PC-9 (cell line): ENCODE data around the gene TAS2R50.

Experiments
- EZH2 ChIP-seq: fragments of 200-600 bp; sonication (generic); IDR thresholded peaks from 2 replicates; pipeline ENCODE4 v1.8.0; 2017; ENCODE audit warnings: antibody characterized with exemption, low read depth
- TF ChIP-seq, protein P1 (sequence below): fragments of 200-600 bp; sonication (generic); conservative IDR thresholded peaks from 2 replicates; pipeline ENCODE4 v1.6.1; 2017; ENCODE audit warnings: mixed run types, antibody characterized with exemption, mild to moderate bottlenecking, moderate library complexity

DNA sequence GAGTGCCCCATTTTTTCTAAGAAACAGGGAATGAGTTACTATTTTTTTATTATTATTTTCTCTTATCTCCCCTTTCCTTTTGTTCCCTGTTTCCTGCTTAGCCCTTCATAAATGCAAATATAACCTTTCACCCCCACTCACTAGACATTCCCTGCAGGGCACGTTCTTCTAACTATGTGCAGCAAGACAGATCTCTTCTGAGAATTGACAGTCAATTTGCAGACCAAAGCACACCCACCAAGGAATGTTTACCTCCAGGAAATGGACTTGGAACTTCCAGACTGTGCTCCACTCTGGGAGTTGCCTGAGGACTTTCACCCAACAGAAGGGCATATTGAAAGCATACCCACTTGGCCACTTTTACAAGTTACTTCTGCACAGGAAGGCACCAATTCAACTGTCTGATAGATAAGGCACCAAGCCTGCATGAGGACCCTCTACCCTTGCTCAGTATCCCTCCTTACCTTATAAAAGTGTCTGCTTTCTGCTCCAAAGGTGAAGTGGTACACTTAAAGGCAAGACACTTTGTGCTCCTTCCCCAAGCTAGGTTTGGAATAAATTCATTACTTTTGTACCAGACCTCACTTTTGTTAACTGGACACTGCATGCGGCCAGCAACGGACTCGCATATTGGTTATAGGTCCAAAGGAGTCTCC lies 29.2 kb upstream of the TAS2R50 start:
- TF ChIP-seq, protein P1, sequence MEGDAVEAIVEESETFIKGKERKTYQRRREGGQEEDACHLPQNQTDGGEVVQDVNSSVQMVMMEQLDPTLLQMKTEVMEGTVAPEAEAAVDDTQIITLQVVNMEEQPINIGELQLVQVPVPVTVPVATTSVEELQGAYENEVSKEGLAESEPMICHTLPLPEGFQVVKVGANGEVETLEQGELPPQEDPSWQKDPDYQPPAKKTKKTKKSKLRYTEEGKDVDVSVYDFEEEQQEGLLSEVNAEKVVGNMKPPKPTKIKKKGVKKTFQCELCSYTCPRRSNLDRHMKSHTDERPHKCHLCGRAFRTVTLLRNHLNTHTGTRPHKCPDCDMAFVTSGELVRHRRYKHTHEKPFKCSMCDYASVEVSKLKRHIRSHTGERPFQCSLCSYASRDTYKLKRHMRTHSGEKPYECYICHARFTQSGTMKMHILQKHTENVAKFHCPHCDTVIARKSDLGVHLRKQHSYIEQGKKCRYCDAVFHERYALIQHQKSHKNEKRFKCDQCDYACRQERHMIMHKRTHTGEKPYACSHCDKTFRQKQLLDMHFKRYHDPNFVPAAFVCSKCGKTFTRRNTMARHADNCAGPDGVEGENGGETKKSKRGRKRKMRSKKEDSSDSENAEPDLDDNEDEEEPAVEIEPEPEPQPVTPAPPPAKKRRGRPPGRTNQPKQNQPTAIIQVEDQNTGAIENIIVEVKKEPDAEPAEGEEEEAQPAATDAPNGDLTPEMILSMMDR: no peak
- TF ChIP-seq EZH2: no peak
